SH-SY5Y (cell line): ENCODE results near the gene TBC1D30.

ENCODE experiments used
- GATA2 ChIP-seq: IDR thresholded peaks from 2 replicates; pipeline ENCODE4 v1.6.1; 2011; ENCODE audit warnings: mild to moderate bottlenecking, low read depth, low read length
- GATA3 ChIP-seq: IDR thresholded peaks from 2 replicates; pipeline ENCODE4 v1.6.1; 2011; ENCODE audit warnings: low read depth, mild to moderate bottlenecking, low read length, moderate library complexity

TBC1D30 gene

DNA sequence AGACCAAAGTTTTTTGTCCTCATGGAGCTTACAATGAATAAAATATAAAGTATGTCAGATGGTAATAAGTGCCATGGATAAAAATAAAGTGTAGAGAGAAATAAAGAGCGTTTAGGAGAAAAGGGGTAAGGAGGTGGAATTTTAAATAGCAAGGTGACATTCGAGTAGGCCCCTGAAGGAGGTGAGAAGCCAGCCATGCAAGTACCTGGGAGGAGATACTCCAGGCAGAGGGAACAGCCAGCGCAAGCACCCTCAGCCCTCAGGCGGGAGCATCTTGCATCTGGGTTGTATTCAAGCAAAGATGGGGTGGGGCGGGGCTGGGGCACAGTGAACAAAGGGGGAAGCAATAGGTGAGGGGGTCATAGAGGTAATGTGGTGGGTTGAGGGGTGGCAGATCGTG lies 4.3 kb downstream of the TBC1D30 start:
- TF ChIP-seq GATA2 (no peak), GATA3 (no peak)

DNA sequence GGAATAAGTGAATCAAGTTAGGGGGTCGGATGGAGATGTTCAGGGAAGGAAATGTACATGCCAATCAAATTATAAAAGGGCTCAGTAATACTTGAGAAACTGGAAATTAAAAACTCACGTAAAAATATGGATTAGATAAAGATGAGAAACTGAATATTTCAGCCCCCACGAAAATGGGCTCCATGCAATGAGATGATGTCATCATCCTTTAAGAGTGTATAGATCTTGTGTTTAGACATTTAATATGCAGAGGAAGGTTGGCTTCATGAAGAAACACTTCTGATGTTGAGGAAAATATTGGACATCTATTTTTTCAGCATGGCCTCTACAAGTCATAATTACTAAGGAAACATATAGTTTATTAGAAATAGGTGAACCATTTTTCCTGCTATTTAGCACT lies 9.5 kb downstream of the TBC1D30 start:
- no peak for TF ChIP-seq GATA3
- no peak for TF ChIP-seq GATA2

DNA sequence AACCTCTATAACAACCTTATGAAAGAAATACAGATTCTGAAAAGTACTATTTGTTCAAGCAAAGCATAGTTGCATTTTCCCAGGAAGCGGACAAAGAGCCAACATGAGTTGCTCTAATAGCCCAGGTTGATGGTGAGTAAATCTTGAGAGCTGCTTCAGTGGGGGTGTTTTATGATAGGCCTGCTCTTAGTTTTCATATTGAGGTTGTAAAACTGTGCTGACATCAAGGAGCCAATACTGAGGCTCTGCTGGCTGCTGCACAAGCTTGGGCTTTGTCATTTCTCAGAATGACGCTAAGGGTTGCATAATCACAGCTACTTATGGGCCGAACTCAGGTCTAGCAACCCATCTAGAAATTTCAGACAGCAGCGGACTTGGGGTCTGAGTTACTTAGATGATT lies 11.5 kb downstream of the TBC1D30 start:
- TF ChIP-seq GATA3 (no peak), GATA2 (no peak)

DNA sequence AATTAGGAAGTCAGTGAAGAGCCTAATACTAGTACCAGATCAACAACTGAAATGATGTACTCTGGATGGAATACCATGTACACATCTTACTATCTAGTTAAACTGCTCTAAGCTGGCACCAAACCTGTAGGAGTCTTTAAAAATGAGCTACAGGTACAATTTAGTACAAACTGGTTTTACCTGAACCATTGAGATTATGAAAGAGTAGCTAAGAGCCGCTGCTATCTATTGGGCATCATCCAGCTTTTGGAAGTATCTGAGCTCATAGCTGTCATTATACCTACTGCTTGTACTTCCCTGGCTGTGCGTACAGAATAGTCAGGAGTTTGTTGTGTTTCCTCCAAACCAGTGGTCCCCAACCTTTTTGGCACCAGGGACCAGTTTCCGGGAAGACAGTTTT lies 12.4 kb downstream of the TBC1D30 start:
- no peak for TF ChIP-seq GATA3
- no peak for TF ChIP-seq GATA2

DNA sequence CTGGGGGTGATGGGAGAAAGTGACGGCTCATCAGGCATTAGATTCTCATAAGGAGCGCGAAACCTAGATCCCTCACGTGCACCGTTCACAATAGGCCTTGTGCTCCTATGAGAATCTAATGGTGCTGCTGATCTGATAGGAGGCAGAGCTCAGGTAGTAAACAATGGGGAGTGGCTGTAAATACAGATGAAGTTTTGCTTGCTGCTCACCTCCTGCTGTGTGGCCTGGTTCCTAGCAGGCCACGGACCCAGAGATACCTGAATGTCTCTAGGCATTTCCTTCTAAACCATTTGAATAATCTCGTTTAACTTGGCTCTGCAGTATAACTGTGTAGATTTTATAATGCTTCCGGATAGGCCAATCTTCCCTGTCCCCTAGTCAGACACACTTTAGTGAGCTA lies 13.0 kb downstream of the TBC1D30 start:
- TF ChIP-seq GATA3: no peak
- TF ChIP-seq GATA2: no peak

DNA sequence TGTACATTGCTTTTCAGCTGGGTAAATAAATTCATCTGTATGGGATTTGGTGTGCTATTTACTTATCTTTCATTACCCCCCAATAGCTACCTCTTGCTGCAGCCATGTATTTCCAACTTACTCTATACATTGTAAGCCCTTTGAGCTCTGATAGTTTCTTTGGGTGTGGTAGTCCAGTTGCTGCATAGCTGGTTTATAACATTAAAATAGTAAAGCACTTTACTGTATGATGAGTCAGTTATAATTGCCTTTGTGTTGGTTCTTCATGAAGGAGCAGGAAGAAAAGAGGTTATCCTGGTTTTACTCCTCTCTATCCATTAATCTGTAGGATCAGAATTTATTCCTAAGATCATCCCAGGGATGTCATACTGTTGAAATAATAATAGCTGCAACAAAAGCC lies 15.7 kb downstream of the TBC1D30 start:
- TF ChIP-seq GATA2 (no peak), GATA3 (no peak)

DNA sequence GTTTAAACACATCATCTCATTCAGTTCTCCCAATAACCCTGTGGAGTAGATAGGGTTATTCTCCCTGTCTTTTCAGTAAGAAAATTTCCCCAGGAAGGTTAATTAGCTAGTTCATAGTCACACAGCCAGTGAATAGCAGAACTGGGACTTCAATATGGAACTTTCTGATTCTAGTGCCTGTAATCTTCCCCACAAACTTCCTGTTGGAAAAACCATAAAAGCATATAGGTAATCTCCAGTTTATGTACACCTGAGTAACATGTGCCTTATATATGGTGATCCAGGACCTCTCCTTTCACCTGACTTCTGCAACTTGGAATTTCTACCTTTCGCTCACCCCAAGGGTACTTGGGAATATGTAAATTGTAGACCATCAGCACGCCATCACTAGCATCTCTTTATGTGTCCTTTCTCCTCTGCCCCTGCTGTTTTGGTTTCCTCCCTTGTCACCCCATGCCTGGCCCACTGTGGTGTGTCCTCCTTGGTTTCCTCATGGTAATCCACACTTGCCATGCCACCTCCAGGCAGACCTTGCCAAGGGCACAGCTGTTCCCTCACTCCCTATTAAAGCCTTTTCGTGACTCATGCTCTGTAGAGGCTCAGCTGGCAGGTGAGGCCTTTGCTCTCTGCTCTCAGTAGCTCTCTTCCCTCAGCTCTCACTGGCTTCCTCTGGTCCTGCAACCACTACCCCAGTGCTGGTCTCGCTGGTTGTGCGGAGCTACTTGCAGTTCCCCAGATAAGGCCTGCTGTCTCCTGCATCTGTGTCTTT lies 16.7 kb downstream of the TBC1D30 start:
- no peak for TF ChIP-seq GATA2
- TF ChIP-seq GATA3: no peak

DNA sequence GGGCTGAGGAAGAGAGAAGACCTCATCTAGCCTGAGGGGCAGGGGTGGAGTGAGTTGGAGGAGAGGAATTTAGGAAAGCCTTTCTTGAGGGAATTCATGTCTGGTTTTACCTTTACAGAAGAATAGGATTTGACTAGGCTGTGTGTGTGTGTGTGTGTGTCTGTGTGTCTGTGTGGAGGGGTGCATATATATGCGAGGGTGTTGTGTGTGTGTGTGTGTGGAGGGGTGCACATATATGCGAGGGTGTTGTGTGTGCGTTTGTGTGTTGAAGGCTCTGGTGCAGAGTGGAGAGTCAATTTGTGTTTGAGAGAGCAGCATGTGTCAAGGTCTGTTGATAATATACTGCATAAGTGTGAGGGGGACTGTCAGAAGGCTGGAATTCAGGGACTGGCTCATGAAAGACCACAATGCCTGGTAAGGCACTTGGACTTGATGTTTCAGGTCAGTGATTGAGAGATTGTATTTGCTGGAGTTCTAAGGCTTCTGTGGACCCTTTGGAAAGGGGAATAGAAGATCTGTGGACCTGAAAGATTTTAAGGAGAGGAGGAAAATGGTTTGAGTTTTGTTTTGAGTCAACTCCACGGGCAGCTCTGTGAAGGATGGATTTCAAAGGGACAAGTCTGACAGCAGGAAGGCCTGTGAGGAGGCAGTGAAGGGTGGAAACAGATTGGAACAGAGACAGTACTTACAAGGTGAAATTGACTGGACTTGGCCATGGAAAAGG lies 34.6 kb downstream of the TBC1D30 start:
- no peak for TF ChIP-seq GATA2

DNA sequence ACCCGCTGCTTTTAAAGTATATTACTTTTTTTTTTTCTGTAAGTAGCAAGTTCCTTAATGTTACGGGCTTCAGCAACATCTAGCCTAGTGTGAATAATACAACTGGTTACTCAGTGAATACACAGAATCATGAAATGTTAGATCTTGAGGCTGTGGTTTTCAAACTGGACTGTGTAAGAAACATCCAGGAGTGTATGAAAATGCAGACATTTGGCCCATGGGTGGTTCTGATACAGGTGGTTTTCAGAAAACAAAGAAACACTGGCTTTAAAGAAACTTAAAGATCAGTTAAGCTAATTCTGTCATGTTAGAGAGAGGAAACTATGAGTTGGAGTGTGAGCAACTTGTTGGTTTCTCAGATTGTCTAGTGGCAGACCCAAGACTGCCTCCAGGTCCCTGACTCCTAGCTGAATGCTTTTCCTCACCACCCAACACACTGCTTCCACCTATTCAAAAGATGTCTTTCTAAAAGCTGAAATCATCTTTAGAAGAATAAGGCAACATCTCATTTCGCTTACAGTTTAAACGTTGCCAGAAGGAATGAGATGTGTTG lies 36.1 kb downstream of the TBC1D30 start:
- no peak for TF ChIP-seq GATA3
- no peak for TF ChIP-seq GATA2

DNA sequence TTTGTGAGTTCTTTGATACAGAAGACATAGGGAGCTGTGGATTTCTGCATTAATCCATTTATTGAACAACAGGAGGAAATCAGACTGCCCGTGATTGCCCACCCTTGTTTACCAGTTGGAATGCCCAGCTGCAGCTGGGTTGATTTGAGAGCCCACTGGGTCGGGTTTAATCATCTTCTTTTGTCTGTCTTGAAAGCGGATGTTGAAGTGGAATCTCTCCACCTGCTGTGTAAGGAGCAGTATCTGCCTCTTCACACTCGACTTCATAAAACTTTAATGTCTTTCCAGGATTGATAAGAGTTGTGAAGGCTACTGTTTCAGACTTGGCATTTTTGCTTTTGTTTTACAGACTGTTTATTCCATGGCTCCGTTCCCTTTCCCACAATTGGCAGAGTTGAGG lies 39.9 kb downstream of the TBC1D30 start:
- TF ChIP-seq GATA3 (no peak), GATA2 (no peak)

DNA sequence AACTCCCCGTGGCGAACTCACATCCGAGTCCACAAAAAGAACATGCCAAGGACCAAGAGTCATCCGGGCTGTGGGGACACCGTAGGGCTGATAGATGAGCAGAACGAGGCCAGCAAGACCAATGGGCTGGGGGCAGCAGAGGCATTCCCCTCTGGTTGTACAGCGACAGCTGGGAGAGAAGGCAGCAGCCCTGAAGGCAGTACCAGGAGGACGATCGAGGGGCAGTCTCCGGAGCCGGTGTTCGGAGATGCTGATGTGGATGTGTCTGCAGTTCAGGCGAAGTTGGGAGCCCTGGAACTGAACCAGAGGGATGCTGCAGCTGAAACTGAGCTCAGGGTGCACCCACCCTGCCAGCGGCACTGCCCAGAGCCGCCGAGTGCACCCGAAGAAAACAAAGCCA lies 50.7 kb downstream of the TBC1D30 start:
- no peak for TF ChIP-seq GATA3
- no peak for TF ChIP-seq GATA2

DNA sequence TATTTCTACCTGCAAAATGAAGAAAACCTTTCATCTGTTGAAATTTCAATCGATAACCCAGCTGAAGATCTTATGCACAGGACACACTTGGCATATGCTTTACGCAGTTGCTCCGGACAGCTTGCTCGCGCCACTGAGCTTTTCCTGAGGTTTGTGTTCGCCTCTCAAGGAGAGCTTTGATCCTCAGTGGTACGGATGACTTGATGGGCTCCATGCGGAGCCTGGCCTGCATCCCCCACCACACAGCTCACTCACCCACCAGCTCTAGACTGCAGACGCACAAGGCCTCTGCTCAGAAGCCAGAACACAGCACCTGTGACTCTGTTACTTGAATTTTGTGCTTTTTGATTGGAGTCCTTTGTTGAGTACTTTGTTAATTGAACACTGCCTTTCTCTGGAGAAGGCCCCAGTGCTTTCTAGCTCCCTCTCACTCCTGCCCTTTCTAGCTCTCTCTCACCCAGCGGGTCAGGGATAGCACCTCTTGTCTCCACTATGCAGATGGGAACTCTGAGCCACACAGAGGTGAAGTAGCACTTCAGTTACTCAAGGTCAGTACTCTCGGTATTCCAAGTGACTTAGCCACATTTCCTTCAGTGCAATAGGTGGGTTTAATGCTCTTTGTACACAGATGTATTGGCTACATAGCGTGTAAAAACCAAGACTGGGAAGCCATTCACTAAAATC lies 52.1 kb downstream of the TBC1D30 start:
- no peak for TF ChIP-seq GATA3
- no peak for TF ChIP-seq GATA2

DNA sequence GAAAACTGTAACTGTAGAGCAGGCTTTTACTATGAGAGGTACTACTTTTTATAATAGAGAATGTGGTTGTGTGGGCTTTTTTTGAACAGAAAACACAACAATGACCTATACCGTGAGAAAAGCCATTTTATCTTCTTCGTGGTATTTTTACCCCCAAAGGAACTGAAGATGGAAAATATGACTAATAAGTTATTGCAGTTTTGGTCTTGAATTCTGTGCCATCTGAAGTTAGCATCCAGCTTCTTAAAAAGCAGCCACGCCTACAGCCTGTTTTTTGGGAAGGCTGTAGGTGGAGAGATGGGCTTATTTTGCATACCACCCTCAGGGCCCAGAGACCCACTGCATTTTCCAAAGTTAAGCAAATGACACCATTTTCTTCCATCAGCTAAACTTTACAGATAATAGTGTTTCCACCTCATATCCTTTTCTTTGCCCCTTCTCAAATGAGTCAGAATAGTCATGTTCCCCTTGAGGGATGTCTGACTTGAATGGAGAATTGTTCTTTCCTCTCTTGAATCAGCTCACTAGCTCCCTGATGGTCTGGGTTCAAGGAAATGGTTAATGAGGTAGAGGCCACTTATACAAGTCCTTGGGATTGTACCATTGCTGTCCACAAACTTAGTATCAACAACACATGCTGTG lies 53.0 kb downstream of the TBC1D30 start:
- TF ChIP-seq GATA2: no peak
- no peak for TF ChIP-seq GATA3

DNA sequence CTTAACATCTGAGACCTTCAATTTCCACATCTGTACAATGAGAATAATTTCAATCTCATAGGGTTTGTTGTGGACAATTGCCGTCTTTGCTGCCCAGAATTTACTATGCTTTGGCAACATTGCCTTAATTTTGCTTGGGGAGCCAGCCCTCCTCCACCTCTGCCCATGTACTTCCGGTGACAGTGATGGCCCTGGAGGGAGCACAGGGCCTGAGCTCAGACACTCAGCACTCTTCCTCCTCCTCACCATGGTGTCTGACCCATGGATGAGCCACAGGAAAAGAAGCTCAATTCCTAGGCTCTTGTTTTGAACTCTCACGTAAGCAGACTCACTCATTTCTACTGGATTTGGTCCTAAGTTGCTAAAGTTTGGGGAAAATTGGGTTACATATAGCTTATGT lies 58.2 kb downstream of the TBC1D30 start:
- TF ChIP-seq GATA2: no peak
